Measurements from ENCODE around the gene SMPD1. TPM values are rescaled to one million over a fixed set of nuclear protein-coding genes. Genes with fewer than 3 reads are reported as not detected.

SMPD1 gene
- polyA plus RNA-seq, 3 donors = 4.2 to 22.6 (median 4.9) TPM

GRCh38 chr11:6419009-6419631 lies 28.8 kb downstream of the SMPD1 start, which contains the start of gene APBB1:
APBB1 (minus strand) TSS chr11:6419094; CDS start chr11:6411347, 7,747 bp downstream.
- H3K36me3 ChIP-seq (replicated peaks in 1 of 2; ENCODE audit: control insufficient read depth in 1 of 2, insufficient read depth in 2 of 2, low read length in 2 of 2) = no peaks in the 10 kb centered on the region
- peak within 1 kb of the TSS; percentile 90 for H3K4me2 ChIP-seq (replicated peaks; ENCODE audit: extremely low read depth, low read length, poor library complexity, severe bottlenecking)
- Mint-ChIP-seq H3K9me3 (peaks cover 0 to 4% (median 0%) of the 10 kb centered on the region in 7 donors), H3K4me1 (peaks cover 5% of the 10 kb centered on the region), H3K4me3 (peak within 1 kb of the TSS; percentile 74 to 84), H3K36me3 (peaks cover 0 to 5% of the 10 kb centered on the region in 2 donors), H3K27ac (peak within 1 kb of the TSS in 2 of 7 donors; percentile 3 to 48), H3K27me3 (ENCODE audit: low read depth in 3 of 3) (peaks cover 30 to 42% (median 40%) of the 10 kb centered on the region in 3 donors)
- H3K9ac ChIP-seq (ENCODE audit: insufficient read depth, low read length, poor library complexity, severe bottlenecking) = peak within 1 kb of the TSS; percentile 68
- H3K4me3 ChIP-seq (replicated peaks in 1 of 3; ENCODE audit: low read depth in 2 of 3, low read length in 3 of 3) = peak within 1 kb of the TSS; percentile 37 to 89 (median 79)
- intact Hi-C loops (cut with micrococcal nuclease) = no loop called here
- DNase-seq = peak; percentile 22 to 37 (median 24)
- H3K27ac ChIP-seq (ENCODE audit: low read depth in 1 of 2, low read length in 2 of 2) = no peak within 1 kb of the TSS
- H4K20me1 ChIP-seq (ENCODE audit: insufficient read depth, low read length) = no peaks in the 10 kb centered on the region
- under 1% methylated on average over 54 of the region's 75 CpGs for WGBS (ENCODE audit: insufficient coverage)
- H2AFZ ChIP-seq (ENCODE audit: insufficient read depth, low read depth, low read length, poor library complexity, severe bottlenecking) = peak within 1 kb of the TSS; percentile 94
- no peaks in the 10 kb centered on the region for H3K9me3 ChIP-seq (replicated peaks in 1 of 2; ENCODE audit: control insufficient read depth in 1 of 2, insufficient read depth in 1 of 2, low read length in 2 of 2)
- H3K4me1 ChIP-seq (ENCODE audit: control insufficient read depth in 1 of 2, insufficient read depth in 2 of 2, low read length in 2 of 2) = peaks cover 26 to 36% of the 10 kb centered on the region in 2 donors
- no peak for TF ChIP-seq CTCF (IDR thresholded peaks at IDR 0.05)
- H3K79me2 ChIP-seq (ENCODE audit: insufficient read depth, low read length) = no peaks in the 10 kb centered on the region
- peaks cover 42 to 53% of the 10 kb centered on the region in 2 donors for H3K27me3 ChIP-seq (ENCODE audit: control insufficient read depth in 2 of 2, insufficient read depth in 2 of 2, low read length in 2 of 2)

GRCh38 chr11:6420677-6421076 lies 30.4 kb downstream of the SMPD1 start:
- Histone ChIP-seq H3K4me3 (replicated peaks in 1 of 3; ENCODE audit: low read depth in 2 of 3, low read length in 3 of 3) (no peak overlapping the region), H4K20me1 (ENCODE audit: insufficient read depth, low read length) (no peaks in the 10 kb centered on the region), H3K79me2 (ENCODE audit: insufficient read depth, low read length) (no peaks in the 10 kb centered on the region), H3K9me3 (replicated peaks in 1 of 2; ENCODE audit: control insufficient read depth in 1 of 2, insufficient read depth in 1 of 2, low read length in 2 of 2) (no peaks in the 10 kb centered on the region), H3K27me3 (ENCODE audit: control insufficient read depth in 2 of 2, insufficient read depth in 2 of 2, low read length in 2 of 2) (peaks cover 48 to 60% of the 10 kb centered on the region in 2 donors), H3K4me1 (ENCODE audit: control insufficient read depth in 1 of 2, insufficient read depth in 2 of 2, low read length in 2 of 2) (peaks cover 12 to 22% of the 10 kb centered on the region in 2 donors), H3K27ac (ENCODE audit: low read depth in 1 of 2, low read length in 2 of 2) (no peak overlapping the region), H3K9ac (ENCODE audit: insufficient read depth, low read length, poor library complexity, severe bottlenecking) (no peak overlapping the region), H2AFZ (ENCODE audit: insufficient read depth, low read depth, low read length, poor library complexity, severe bottlenecking) (no peak overlapping the region), H3K36me3 (replicated peaks in 1 of 2; ENCODE audit: control insufficient read depth in 1 of 2, insufficient read depth in 2 of 2, low read length in 2 of 2) (no peaks in the 10 kb centered on the region), H3K4me2 (replicated peaks; ENCODE audit: extremely low read depth, low read length, poor library complexity, severe bottlenecking) (no peak overlapping the region)
- Mint-ChIP-seq H3K36me3 (peaks cover 0 to 5% of the 10 kb centered on the region in 2 donors), H3K4me3 (peak overlapping the region in 1 of 2 donors; percentile 21), H3K27ac (no peak overlapping the region), H3K4me1 (peaks cover 5% of the 10 kb centered on the region), H3K27me3 (ENCODE audit: low read depth in 3 of 3) (peaks cover 37 to 55% (median 50%) of the 10 kb centered on the region in 3 donors), H3K9me3 (peaks cover 0 to 4% (median 0%) of the 10 kb centered on the region in 7 donors)
- no peak for DNase-seq
- intact Hi-C loops (cut with micrococcal nuclease) = no loop called here
- no peak for TF ChIP-seq CTCF (IDR thresholded peaks at IDR 0.05)
- 100% methylated on average over 1 of the region's 3 CpGs for WGBS (ENCODE audit: insufficient coverage)

Measured in CD14-positive monocyte (primary cell).